KG1 (cell line): ENCODE data around the gene CDK2.
A peak's percentile ranks its signal among the peaks of the same experiment; 100 is the strongest.
"Not testable (repeated sequence)": the region's sequence is repeated elsewhere in the genome, so short reads cannot be mapped to it uniquely, and the experiment has no call there.

Source experiments
- DNase-seq: peaks from one replicate; lab custom pipeline; 2025; lab: John Stamatoyannopoulos, UW

The CDK2 gene

GRCh38 chr12:55966408-55967281, at the start of gene CDK2:
Gene CDK2, plus strand, starts transcription at chr12:55966830. Its CDS starts 179 bp downstream, at chr12:55967009.
- peak; percentile 23 for DNase-seq

DNA sequence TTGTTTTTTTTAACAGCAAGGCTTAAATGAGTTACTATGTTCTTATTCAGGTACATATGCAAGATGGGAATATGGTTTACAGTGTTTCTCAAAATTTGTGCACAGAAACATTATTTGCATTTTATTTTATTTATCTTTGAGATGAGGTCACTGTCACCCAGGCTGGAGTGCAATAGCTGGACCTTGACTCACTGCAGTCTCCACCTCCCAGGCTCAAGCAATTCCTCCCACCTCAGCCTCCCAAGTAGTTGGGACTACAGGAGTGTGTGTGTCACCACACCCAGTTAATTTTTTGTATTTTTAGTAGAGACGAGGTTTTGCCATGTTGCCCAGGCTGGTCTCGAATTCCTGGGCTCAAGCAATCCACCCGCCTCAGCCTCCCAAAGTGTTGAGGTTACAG, 47.6 kb upstream of the CDK2 start:
- DNase-seq: not testable (repeated sequence)

DNA sequence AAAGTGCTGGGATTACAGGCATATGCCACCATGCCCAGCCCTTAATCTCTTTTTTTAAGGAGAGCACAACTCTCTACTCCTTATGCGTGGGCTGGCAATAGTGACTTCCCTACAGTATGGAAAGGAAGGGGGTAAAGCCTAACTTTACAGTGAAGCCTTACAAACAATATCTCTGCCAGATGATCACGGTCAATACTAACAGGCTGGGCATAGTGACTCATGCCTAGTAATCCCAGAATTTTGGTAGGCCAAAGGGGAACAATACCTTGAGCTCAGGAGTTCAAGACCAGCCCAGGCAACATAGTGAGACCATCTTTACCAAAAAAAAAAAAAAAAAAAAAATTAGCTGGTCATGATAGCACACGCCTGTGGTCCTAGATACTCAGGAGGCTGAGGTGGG, 44.5 kb upstream of the CDK2 start:
- no peak for DNase-seq

DNA sequence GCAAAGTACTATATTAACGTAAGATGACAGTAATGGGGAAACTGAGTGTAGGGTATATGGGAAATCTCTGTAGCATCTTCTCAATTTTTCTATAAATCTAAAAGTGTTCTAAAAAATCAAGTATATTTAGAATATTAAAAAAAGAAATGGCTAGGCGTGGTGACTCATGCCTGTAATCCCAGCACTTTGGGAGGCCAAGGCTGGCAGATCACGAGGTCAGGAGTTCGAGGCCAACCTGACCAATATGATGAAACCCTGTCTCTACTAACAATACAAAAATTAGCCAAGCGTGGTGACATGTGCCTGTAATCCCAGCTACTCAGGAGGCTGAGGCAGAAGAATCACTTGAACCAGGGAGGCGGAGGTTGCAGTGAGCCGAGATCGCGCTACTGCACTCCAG, 43.0 kb upstream of the CDK2 start:
- DNase-seq: not testable (repeated sequence)

- DNase-seq: no peak
Measured at GRCh38 chr12:55925371-55925770, 41.3 kb upstream of the CDK2 start.

DNA sequence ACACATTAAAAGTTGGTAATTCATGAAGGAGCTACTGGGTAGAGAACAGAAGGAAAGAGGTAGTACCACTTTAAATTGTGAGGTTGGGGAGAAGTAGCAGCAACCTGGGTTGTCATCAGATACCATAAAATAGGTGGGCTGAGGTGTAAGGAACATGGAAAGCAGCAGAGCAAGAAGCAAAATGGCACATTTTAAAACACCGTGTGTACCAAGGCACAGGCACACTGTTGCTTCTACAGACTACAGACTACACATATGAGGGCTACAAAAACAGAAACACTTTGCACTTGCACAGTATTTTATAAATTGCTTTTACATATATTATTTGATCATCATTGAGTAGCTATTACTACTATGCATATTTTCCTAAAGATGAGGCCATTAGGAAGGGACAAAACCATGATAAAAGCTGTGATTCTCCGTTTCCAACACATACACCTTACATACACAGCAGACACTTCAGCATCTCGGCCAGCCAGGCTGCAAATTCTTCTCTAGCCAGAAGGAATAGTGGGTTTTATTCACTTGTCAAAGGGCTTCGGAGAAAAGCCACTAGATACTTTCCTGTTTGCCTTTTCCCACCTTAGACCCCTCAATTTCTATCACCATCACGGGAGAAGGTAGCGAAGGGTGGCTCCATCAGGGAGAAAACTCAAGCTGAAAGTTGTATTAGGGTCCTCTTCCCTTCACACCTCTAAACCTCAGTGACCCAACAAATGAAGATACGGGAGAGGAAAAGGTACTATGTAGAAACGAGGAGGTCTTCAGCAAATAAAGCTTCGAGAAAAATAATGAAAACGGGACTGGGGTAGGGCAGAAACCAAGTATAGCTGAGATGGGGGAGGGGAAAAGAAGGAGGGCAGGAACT, 40.5 kb upstream of the CDK2 start:
- DNase-seq: no peak

- peak; percentile 57 for DNase-seq
Measured at GRCh38 chr12:55926738-55927587, 39.7 kb upstream of the CDK2 start.

DNA sequence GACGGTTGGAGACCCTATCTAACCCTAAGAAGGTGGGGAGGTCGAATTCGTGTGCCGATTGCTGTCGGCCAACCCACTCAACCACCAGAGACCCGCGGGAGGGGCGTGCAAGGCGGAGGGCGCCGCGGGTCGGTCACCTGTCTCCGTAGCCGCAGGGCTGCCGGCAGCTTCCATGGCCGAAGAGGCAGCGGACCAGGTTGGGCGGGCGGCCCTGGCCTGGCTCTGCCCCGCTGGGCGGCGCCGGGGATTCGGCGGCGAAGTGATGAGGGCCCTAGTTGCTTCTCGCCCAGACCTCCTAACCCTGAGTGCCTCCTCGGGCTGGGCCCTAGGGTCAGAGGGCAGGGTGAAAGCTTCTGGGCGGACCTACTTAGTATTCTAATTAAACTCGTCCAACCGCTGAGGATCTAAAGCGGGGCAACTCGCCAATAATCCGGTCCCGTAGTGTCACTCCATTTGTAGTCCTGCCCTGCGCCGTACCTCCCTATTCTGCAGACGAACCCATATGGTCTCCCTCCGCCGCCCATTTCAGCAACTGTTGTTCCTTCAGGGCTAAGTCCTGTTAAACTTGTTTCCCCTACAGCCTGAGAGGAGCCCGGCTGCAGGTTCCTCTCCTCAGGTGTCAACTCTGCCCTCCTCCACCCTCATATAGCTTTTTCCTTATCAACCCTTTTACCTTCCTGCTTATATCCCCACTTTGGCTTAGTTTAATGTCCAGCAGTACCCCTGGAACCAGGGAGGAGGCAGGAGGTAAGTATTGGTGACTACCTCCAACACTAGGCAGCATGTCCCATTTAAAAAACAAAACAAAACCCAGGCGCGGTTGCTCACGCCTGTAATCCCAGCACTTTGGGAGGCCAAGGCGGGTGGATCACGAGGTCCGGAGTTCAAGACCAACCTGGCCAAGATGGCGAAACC, 38.8 kb upstream of the CDK2 start, which contains the start of gene PYM1:
TSS of gene PYM1 (minus strand) at position 307 of the 915 bp plus-strand sequence. CDS start at position 174, 133 bp downstream.
- DNase-seq: peak; percentile 46

DNA sequence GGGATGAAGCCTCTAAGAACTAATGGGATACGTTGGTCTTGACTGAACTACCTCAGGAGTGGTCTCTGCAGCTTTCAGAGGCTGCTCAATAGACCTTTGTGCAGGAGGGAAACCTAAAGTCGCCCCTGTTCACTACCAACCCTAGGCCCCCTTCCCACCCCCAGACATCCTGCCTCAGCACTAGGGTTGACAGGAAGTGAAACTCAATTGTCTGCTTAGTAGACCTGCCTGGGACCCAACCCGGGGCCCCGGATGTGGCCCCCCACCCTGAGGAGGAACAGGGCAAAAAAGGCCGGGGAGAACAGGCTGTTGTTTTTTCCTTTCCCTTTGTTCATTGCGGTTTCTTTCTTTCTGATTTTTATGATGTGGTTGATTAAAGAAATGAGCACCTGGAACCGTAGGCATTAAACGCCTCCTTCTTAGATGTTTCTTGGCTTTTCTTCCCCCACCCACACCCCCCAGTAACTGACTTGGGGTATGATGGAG, 37.3 kb upstream of the CDK2 start:
- peak; percentile 17 for DNase-seq

- no peak for DNase-seq
Measured at GRCh38 chr12:55930771-55931316, 35.8 kb upstream of the CDK2 start, which contains the start of gene DGKA. Gene DGKA, plus strand, starts transcription at chr12:55931162. Its CDS starts 5,342 bp downstream, at chr12:55936504.

DNA sequence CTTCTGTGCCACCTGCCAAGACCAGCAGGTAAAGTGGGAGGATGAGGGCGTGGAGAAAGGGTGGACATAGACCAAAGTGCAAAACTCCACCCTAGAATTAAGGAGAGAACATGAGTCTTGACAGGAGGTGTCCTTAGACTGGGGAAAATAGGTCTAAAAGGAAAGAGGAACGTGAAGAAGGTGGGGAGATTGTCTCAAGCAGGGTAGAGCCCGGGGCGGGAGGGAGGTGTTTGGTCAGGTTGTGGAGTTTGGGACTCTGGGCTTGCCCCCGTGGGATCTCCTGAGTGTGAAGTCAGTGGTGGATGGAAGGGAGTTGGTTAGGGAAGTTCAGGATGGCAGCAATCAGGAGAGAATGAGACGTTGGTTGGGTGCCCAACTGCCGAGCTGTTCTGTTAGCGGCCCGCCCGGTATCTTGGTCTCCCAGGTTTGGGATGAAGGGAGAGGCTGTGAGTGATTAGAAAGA, 35.3 kb upstream of the CDK2 start:
- no peak for DNase-seq

- no peak for DNase-seq
Measured at GRCh38 chr12:55931780-55932550, 34.7 kb upstream of the CDK2 start.

- DNase-seq: no peak
Measured at GRCh38 chr12:55932551-55932910, 34.1 kb upstream of the CDK2 start.

- DNase-seq: no peak
Measured at GRCh38 chr12:55933169-55933798, 33.3 kb upstream of the CDK2 start.

GRCh38 chr12:55933799-55934742, 32.6 kb upstream of the CDK2 start:
- DNase-seq: no peak

- DNase-seq: no peak
Measured at GRCh38 chr12:55934773-55935172, 31.9 kb upstream of the CDK2 start.

GRCh38 chr12:55935738-55936151, 30.9 kb upstream of the CDK2 start:
- no peak for DNase-seq

- DNase-seq: no peak
Measured at GRCh38 chr12:55937981-55938380, 28.6 kb upstream of the CDK2 start.
